MCF 10A (cell line): ENCODE data around the gene PPP4R2. TPM values are rescaled to one million over a fixed set of nuclear protein-coding genes. Genes with fewer than 3 reads are reported as not detected.

Experiments
- BruUV-seq: library from RNA; stranded (reverse); fragments of 400-500 nt; replicated peaks from 2 replicates; lab custom pipeline; 2021; lab: Mats Ljungman, UMichigan
- CTCF ChIA-PET: fragments of 300-600 bp; sonication (Branson Sonifier 250); formaldehyde crosslinking; extraction: SDS; loops from one replicate; lab custom pipeline; 2021; ENCODE audit warnings: antibody characterized with exemption, inconsistent platforms; lab: Yijun Ruan, JAX
- POLR2A ChIA-PET: fragments of 300-600, 350-650 bp; sonication (Branson Sonifier 250); formaldehyde crosslinking; extraction: SDS; loops from one replicate; lab custom pipeline; 2020; ENCODE audit warnings: antibody characterized with exemption, inconsistent platforms; lab: Yijun Ruan, JAX
- DNase-seq: peaks from one replicate; pipeline ENCODE4 v3.0.0-alpha.2; 2018; ENCODE audit not compliant: unreplicated experiment
- H3K27ac Mint-ChIP-seq: one replicate; pipeline ENCODE4 v1.8.0; 2022; ENCODE audit warnings: mild to moderate bottlenecking, low read depth, mixed read lengths; ENCODE audit not compliant: unreplicated experiment
- H3K27me3 Mint-ChIP-seq: one replicate; pipeline ENCODE4 v1.8.0; 2022; ENCODE audit warnings: mixed read lengths; ENCODE audit not compliant: insufficient read depth, unreplicated experiment
- H3K36me3 Mint-ChIP-seq: one replicate; pipeline ENCODE4 v1.8.0; 2022; ENCODE audit warnings: mild to moderate bottlenecking, moderate library complexity, mixed read lengths; ENCODE audit not compliant: insufficient read depth, unreplicated experiment
- H3K4me1 Mint-ChIP-seq: one replicate; pipeline ENCODE4 v1.8.0; 2022; ENCODE audit warnings: mixed read lengths; ENCODE audit not compliant: insufficient read depth, unreplicated experiment
- H3K4me3 Mint-ChIP-seq: one replicate; pipeline ENCODE4 v1.8.0; 2022; ENCODE audit warnings: mild to moderate bottlenecking, moderate library complexity, mixed read lengths; ENCODE audit not compliant: unreplicated experiment
- H3K9me3 Mint-ChIP-seq: one replicate; pipeline ENCODE4 v1.8.0; 2022; ENCODE audit warnings: mixed read lengths; ENCODE audit not compliant: unreplicated experiment
- intact Hi-C: fragments of 100-400 bp; cut with micrococcal nuclease; formaldehyde crosslinking; loops from 2 replicates; pipeline ENCODE4 v1.14.1; 2022
- total RNA-seq: library from RNA; stranded (reverse); gene quantifications from 2 replicates; pipeline ENCODE4 v1.2.3, GENCODE V29; 2022
- TF ChIP-seq, protein P1 (sequence below): fragments of 200-600 bp; IDR thresholded peaks from one replicate; pipeline ENCODE4 v1.8.0; 2022; ENCODE audit warnings: antibody characterized with exemption, mild to moderate bottlenecking; ENCODE audit not compliant: unreplicated experiment

PPP4R2 gene
- total RNA-seq, 1 experiment from 2014 or later, result 105 TPM

DNA sequence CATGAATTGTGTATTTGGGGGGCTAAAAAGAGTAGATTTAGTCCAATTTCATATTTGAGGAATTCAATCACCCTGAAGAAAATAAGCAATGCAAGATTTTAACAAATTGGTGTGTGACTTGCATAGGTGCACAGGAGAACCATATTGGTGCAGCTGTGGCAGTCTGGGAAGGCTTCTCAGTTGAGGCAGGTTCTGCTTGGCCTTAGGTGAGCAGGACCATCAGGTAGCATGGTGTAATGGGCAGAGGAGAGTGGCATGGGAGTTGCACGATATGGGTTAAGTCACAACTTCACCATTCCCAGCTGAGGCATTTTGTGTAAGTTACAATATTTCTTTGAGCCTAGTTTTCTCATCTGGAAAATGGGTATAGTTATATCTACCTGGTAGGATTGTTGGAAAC, 75.3 kb downstream of the PPP4R2 start:
- no peaks in the 10 kb centered on the region for H3K4me1 Mint-ChIP-seq
- no peaks in the 10 kb centered on the region for H3K9me3 Mint-ChIP-seq
- H3K27ac Mint-ChIP-seq, result no peak overlapping the region
- no peak for DNase-seq
- CTCF ChIA-PET, result no interaction called here
- POLR2A ChIA-PET, result interaction anchor here (1.2 kb wide), 1 partner anchor 125 kb away, joined by 3 read pairs; no protein-coding TSS in a partner anchor
- no TSS peak for BruUV-seq
- H3K4me3 Mint-ChIP-seq, result no peak overlapping the region
- H3K36me3 Mint-ChIP-seq, result peaks cover 25% of the 10 kb centered on the region
- TF ChIP-seq, protein P1, sequence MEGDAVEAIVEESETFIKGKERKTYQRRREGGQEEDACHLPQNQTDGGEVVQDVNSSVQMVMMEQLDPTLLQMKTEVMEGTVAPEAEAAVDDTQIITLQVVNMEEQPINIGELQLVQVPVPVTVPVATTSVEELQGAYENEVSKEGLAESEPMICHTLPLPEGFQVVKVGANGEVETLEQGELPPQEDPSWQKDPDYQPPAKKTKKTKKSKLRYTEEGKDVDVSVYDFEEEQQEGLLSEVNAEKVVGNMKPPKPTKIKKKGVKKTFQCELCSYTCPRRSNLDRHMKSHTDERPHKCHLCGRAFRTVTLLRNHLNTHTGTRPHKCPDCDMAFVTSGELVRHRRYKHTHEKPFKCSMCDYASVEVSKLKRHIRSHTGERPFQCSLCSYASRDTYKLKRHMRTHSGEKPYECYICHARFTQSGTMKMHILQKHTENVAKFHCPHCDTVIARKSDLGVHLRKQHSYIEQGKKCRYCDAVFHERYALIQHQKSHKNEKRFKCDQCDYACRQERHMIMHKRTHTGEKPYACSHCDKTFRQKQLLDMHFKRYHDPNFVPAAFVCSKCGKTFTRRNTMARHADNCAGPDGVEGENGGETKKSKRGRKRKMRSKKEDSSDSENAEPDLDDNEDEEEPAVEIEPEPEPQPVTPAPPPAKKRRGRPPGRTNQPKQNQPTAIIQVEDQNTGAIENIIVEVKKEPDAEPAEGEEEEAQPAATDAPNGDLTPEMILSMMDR, result no peak
- intact Hi-C loops, result no loop called here
- no peaks in the 10 kb centered on the region for H3K27me3 Mint-ChIP-seq

DNA sequence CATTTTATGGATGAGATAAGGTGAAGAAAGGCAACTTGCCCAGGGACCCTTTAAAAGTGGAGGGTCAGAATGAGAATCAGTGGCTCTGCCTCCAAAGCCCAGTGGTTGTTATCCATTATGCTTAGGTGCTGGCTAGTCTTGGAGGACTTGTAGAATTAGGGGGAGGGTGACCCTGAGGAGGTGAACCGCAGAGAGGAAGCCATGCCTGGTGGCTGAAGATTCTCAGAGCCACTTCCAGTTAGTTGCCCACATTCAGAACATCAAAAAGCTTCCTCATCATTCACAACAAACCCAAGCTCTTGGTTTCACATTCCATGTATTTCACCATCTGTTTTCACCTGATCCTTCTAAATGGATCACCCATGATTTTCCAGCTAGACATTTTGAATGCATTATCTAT, 76.0 kb downstream of the PPP4R2 start:
- TF ChIP-seq, protein P1, result no peak
- no peaks in the 10 kb centered on the region for H3K27me3 Mint-ChIP-seq
- CTCF ChIA-PET, result interaction anchor here (2.5 kb wide), 1 partner anchor 13 kb away, joined by 14 read pairs; no protein-coding TSS in a partner anchor
- no peak for DNase-seq
- no TSS peak for BruUV-seq
- no peak overlapping the region for H3K27ac Mint-ChIP-seq
- H3K4me3 Mint-ChIP-seq, result no peak overlapping the region
- POLR2A ChIA-PET, result no interaction called here
- H3K36me3 Mint-ChIP-seq, result peaks cover 20% of the 10 kb centered on the region
- intact Hi-C loops, result no loop called here
- no peaks in the 10 kb centered on the region for H3K9me3 Mint-ChIP-seq
- H3K4me1 Mint-ChIP-seq, result no peaks in the 10 kb centered on the region

DNA sequence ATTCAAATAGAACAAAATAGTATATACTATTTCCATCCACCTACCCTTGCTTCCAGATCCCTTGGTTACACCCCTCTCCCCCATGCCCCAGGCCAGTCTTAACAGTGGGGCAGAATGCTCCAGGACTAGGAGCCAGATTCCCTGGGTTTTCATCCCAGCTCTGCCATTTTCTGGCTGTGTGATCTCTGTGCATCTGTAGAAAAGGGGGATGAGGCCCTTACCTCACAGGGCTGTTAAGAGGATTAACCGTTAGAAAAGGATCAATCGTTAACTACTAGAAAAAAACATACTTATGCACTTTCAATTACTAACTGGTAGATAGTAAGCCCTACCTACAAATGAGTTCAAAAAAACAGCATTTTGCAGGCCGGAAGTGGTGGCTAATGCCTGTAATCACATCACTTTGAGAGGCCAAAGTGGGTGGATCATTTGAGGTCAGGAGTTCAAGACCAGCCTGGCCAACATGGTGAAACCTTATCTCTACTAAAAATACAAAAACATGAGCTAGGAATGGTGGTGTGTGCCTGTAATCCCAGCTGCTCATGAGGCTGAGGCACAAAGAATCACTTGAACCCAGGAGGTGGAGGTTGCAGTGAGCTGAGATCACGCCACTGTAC, 76.6 kb downstream of the PPP4R2 start:
- ChIA-PET CTCF (interaction anchor here (2.5 kb wide), 1 partner anchor 13 kb away, joined by 14 read pairs; no protein-coding TSS in a partner anchor), POLR2A (no interaction called here)
- Mint-ChIP-seq H3K27me3 (no peaks in the 10 kb centered on the region), H3K4me1 (no peaks in the 10 kb centered on the region), H3K27ac (no peak overlapping the region), H3K4me3 (no peak overlapping the region), H3K36me3 (peaks cover 19% of the 10 kb centered on the region), H3K9me3 (no peaks in the 10 kb centered on the region)
- no TSS peak for BruUV-seq
- DNase-seq, result no peak
- intact Hi-C loops, result no loop called here
- TF ChIP-seq, protein P1, result no peak

DNA sequence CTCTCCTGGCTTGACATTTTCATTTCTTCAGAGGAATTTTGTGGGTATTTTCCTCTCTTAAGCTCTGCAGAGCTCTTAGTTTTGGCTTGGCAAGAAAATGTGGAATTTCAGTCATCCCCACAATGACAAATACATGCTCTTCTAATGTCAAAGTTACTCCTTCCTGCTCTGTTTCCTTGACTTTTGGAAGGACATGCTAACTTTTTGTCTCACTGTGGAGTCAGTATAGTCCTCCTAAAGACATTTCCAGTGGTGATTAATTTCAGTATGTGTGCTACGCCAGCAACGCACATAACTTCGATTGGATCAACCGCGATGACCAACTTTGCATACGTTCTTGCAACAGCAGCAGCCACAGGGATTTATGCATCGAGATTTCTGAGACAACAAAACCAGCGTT, 78.2 kb downstream of the PPP4R2 start:
- ChIA-PET POLR2A (no interaction called here), CTCF (interaction anchor here (2.5 kb wide), 1 partner anchor 11 kb away, joined by 14 read pairs; no protein-coding TSS in a partner anchor)
- intact Hi-C loops, result no loop called here

More for the DNA sequence above, 78.2 kb downstream of the PPP4R2 start:
- no peaks in the 10 kb centered on the region for H3K4me1 Mint-ChIP-seq
- BruUV-seq, result no TSS peak
- no peaks in the 10 kb centered on the region for H3K9me3 Mint-ChIP-seq
- H3K4me3 Mint-ChIP-seq, result no peak overlapping the region
- DNase-seq, result no peak
- no peaks in the 10 kb centered on the region for H3K27me3 Mint-ChIP-seq
- TF ChIP-seq, protein P1, result no peak
- H3K36me3 Mint-ChIP-seq, result peaks cover 13% of the 10 kb centered on the region
- H3K27ac Mint-ChIP-seq, result no peak overlapping the region
